Choroid plexus epithelial cell (primary cell): ENCODE data around the gene LONP2.

ENCODE experiments used
- DNase-seq: peaks from one replicate; pipeline ENCODE4 v3.0.0-alpha.2; 2010; ENCODE audit warnings: low read depth
- H3K4me3 ChIP-seq: 2 replicates; pipeline ENCODE4 v1.5.1; 2011; ENCODE audit warnings: low read depth, mild to moderate bottlenecking, control low read depth, low read length, moderate library complexity
- TF ChIP-seq, protein P1 (sequence below): conservative IDR thresholded peaks from 2 replicates; pipeline ENCODE4 v1.5.1; 2011; ENCODE audit warnings: low read depth, mild to moderate bottlenecking, control low read depth, inconsistent platforms, low read length, moderate library complexity

LONP2 gene

DNA sequence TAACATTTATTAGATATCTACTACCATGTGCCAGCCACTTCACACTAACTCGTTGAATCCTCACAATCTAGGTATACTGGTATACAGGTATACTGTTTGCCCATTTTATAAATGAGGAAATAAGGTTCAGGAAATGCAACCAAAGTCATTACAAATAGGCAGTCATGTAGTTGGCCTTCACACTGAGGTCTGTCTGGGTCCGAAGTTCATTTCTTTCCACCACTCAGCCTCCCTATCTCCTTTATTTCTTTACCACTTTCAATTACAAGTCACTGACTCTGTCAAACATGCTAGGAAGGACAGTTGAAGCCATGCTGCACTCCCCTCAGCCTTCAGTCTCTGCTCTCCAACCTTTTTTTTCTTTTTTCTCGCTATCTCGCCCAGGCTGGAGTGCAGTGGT lies 161.8 kb downstream of the LONP2 start:
- DNase-seq, result no peak
- H3K4me3 ChIP-seq, result no peak overlapping the region
- TF ChIP-seq, protein P1, sequence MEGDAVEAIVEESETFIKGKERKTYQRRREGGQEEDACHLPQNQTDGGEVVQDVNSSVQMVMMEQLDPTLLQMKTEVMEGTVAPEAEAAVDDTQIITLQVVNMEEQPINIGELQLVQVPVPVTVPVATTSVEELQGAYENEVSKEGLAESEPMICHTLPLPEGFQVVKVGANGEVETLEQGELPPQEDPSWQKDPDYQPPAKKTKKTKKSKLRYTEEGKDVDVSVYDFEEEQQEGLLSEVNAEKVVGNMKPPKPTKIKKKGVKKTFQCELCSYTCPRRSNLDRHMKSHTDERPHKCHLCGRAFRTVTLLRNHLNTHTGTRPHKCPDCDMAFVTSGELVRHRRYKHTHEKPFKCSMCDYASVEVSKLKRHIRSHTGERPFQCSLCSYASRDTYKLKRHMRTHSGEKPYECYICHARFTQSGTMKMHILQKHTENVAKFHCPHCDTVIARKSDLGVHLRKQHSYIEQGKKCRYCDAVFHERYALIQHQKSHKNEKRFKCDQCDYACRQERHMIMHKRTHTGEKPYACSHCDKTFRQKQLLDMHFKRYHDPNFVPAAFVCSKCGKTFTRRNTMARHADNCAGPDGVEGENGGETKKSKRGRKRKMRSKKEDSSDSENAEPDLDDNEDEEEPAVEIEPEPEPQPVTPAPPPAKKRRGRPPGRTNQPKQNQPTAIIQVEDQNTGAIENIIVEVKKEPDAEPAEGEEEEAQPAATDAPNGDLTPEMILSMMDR, result no peak
